GM19099 (cell line): ENCODE results near the gene MCTP2.
A peak's percentile ranks its signal among the peaks of the same experiment; 100 is the strongest.

ENCODE experiments used
- POLR2A ChIP-seq: IDR thresholded peaks from 3 replicates; pipeline ENCODE4 v1.6.1; 2011; ENCODE audit warnings: low read depth; ENCODE audit not compliant: insufficient read length; ENCODE audit errors: extremely low read depth

Gene MCTP2, protein sequence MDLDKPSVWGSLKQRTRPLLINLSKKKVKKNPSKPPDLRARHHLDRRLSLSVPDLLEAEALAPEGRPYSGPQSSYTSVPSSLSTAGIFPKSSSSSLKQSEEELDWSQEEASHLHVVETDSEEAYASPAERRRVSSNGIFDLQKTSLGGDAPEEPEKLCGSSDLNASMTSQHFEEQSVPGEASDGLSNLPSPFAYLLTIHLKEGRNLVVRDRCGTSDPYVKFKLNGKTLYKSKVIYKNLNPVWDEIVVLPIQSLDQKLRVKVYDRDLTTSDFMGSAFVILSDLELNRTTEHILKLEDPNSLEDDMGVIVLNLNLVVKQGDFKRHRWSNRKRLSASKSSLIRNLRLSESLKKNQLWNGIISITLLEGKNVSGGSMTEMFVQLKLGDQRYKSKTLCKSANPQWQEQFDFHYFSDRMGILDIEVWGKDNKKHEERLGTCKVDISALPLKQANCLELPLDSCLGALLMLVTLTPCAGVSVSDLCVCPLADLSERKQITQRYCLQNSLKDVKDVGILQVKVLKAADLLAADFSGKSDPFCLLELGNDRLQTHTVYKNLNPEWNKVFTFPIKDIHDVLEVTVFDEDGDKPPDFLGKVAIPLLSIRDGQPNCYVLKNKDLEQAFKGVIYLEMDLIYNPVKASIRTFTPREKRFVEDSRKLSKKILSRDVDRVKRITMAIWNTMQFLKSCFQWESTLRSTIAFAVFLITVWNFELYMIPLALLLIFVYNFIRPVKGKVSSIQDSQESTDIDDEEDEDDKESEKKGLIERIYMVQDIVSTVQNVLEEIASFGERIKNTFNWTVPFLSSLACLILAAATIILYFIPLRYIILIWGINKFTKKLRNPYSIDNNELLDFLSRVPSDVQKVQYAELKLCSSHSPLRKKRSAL

DNA sequence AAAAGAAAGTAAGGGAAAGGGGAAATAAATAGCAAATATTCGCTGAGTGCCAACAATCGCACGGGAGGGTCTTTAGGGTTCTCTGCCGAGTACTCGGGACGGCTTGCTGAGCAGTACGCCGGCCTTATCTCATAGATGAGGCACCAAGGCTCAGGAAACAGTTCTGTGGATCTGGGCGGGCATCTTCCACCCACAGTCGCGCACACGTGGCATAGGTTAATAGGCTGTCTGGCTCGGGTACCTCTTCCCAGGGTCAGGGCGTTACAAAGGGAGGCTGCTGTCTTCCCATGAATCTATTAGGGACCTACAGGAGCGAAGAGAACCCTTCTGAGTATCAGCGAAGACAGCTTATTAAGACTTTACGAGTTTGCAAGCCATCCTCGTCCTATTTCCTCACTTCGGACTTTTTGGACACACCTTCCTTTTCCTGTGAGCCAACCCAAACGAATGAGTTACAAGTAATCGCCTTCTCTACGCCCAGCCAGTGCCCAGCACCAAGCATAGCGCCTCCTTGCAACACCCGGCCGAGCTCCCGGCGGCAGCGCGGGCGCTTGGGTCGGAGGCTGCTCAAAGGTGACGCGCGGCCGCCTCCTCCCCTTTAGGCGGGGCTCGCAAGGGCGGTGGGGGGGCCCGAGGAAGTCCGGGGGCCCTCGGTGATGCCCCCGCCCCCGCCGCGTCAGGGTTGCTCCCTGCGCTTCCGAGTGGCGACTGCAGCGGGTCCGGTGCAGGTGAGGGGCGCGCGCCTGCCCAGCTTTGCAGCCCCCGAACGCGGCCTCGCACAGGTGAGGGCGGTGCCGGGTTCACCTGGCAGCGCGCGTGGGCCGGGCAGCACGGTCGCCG, at the start of gene MCTP2:
Gene MCTP2, plus strand, starts transcription at position 679 of the 840 bp plus-strand sequence. CDS start 66,705 bp downstream, outside the sequence.
- TF ChIP-seq POLR2A: peak; percentile 64

DNA sequence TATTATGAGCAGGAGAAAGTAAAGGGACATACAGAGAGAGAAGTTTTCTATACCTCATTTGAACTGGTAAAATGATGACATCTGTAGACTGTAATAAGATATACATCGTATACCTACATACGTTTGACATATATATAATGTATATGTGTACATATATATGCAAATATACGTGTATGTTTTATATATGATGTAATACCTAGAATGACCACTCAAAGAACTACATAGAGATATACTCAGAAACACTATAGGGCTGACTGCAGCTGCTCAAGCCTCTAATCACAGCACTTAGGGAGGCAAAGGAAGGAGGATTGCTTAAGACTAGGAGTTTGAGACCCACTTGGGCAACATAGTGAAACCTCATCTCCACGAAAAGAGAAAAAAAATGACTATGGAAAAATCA, 48.5 kb upstream of the MCTP2 start:
- TF ChIP-seq POLR2A: no peak

DNA sequence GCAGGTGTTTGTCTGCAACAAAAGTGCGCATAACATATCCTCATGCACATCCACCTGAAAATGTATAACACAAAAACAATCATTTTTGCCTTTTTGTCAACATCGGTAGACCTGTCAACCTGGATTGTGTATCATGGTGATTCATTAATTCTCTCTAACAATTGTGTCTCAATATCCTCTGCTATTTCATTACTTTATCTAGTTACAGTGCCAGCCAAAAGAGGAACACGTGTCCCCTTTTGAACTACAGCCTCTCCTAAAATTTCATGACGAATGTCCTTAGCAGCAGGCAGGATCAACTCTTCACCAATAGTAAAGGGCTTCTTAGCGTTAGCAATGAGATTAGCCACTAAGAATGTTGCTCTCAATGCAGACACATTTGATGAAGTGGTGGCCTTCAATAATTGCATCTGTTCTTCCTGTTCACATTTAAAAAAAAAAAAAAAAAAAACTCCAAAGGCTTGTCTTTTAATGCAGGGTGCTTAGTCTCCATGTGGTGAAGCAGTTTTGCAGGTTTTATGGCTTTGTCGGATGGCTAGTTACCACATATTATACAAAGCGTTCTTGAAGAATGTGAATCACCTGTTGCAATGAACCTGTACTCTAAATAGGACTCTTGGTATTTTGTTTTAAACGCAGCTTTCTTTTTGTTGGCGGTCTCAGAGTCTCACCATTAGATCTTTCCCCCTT, 45.7 kb upstream of the MCTP2 start:
- no peak for TF ChIP-seq POLR2A

DNA sequence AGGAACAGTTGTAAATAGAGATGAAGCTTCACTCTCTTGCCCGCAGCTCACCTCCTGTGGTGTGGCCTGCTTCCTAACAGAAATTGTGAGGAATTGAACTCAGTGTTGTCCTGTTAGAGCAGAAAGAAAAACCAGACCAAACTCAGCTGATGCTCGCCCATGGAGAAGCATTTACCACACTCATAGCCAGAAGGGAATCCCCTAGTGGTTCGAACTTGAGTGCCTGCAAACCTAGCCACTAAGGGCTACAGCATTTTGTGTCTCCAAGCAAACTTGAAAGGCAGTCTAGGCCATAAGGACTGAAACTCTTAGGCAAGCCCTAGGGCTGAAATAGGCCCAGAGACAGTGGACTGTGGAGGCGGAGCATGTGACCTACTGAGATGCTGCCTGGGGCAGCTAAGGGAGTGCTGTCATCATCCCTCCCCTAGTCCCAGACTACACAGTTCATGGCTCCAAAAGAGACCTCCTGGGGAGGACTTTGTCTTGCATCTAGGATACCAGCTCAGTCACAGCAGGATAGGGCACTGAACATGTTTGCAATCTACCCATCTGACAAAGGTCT, 44.5 kb upstream of the MCTP2 start:
- no peak for TF ChIP-seq POLR2A

DNA sequence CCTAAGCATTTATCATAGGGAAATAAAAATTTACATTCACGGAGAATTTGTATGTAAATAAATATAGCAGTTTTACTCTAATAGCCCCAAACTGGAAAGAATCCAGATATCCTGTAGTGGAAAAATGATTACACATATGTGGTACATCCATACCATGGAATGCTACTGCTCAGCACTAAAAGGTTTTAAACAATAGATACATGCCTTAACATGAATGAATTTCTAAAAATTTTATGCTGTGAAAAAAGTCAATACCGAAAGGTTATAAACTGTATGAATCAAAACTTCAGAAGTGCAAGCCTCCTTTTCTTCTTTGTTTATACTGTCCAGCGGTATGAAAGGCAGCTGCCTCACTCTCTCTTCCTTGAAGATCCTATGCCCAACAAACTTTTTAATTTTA, 37.5 kb upstream of the MCTP2 start:
- no peak for TF ChIP-seq POLR2A

DNA sequence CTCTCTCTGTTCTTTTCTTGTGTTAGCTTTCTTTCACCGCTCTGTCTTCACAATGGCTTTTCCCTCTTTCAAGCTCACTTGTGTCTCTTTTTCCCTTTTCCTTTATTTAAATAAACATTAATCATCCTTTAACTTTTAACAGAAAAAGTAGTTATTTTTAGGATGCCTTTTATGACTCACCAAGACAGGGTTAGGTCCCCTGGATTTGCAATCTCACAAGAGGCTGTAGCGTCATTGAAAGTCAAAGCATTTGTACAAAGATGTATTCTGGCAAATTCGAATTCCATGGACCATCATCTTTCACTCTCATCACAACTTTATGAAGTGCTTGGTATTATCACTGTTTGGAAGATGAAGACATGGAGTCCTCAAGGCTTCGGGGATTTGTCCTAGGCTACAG, 34.8 kb upstream of the MCTP2 start:
- no peak for TF ChIP-seq POLR2A

DNA sequence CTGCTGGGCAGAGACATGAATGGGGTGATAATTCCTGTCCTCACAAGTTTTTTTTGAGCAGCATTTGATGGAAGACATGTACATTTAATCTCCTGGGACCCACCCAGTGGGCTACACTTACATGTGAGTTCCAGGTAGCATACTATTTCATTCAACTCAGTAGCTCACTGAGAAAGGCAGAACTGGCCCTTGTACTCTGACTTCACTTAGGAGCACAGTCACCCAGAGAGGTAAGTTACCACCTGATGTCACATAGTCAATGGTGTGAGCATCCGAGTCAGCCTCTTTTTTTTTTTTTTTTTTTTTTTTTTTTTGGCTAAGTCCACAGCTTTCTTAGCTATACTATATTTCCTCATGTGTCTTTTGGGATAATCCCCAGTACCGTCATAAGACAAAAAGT, 32.7 kb upstream of the MCTP2 start:
- no peak for TF ChIP-seq POLR2A

DNA sequence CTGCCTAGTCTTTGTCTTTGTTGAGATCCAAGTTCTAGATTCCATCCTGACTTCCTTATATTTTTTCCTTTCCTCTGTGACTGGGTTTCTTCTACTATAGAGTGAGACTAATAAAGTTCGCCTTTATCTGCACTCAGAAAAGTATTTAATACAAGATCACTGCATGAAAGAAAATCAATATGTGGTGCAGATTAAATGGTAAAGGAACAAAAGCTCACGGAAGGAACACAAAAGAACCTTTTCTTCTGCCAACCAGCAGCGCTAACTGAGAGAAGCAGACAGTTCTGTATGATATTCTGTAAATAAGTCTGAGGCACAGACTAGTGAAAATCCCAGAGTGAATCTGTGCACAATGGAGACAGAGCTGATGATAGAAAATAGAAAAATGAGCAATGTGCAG, 31.6 kb upstream of the MCTP2 start:
- no peak for TF ChIP-seq POLR2A

DNA sequence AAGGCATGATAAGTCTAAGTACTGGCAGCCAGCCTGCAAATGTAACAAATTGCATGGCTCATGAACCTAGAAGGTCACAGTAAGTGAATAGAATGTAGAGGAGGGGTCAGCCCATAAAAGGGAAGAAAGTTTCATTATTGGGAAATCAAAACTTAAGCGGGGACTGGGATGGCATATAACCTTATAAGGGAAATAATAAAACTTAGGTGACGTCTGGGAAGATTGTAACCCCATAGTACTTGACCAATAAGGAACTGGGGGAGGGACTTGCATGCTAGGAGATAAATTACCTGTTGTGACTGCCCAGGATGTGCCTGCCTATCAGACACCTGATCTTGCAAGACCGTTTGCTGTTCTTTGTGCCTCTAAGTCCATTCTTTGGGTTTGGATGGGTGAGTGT, 28.1 kb upstream of the MCTP2 start:
- no peak for TF ChIP-seq POLR2A

DNA sequence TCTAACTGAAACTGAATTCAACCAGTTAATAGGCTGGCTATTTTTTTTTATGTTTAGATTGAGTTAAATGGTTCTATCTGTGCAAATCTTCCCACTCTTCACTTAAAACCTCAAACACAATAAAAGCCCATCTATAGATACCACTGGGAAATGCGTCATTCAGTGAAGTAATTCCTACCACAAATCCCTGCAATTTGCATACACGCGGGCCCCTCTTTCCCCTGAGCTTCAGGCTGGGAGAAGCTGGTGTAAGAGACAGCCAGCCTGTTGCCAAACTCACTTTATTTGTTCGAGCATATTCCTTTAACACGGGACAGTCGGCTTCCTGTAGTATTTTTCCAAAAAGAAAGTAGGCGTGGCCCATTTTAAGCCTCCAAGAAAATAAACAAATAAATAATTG, 26.0 kb upstream of the MCTP2 start:
- TF ChIP-seq POLR2A: no peak

DNA sequence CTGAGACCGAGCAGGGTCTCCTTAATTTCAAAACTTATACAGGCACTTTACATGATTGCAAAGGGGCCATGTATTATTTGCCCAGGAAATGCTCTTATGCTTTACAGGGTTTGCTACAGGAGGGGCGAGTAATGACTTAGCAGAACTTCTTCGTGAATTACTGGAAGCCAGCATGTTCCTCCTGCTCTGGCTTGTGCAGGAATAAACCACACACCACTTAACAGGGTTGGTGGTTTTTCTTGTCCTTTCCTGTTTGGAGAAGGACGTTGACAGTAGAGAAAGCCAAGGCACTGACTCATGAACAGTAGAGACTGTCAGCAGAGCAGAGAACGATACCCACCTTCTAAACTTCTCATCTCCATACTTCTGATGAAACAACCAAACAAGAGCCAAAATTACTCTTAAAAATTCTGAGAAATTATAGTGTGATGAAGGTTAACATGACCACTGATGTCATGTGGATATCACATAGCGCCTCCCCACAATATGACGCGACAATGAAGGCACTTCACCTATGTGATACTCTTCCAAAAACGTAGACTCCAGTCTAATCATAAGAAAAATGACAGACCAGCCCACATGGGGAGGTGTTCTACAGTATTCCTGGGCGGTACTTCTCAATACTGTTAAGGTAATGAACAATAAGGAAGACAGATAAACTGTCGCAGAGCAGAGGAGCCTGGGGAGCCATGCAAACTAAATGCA, 24.7 kb upstream of the MCTP2 start:
- TF ChIP-seq POLR2A: no peak

DNA sequence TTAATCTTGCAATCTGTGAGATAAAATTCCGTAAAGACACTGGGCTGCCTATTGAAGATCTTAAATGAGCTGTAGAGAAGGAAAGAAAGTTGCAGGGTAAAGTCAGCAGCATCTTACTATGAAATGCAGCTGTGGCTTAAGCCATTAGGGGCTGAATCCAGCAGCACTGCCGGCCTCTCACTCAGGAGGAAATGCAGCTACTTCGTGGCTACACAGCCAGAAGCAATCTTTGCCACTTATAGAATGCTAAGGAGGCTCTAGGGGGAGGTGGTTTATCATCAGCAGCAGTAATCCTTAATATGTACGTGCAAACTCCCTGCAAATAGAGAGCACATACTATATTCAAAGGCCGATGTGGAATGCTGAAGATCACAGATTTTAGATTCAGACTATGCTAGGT, 19.1 kb upstream of the MCTP2 start:
- no peak for TF ChIP-seq POLR2A

DNA sequence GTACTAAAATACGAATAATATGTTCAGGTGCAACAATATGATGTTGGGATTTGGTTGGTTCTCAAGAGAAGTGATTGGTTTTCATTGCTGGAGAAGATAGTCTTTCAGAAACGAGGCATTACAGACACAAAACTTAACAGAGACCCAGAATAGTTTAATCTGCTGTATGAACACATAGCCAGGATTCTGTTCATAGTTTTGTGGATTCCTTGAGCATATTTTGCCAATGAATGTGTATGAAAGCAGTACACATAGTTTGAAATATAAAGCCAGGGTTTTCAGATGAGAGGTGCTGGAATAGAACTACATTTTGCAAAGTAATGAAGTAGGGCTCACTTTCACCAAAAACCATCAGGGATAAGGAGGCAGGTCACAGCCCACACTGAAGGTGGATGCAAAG, 5.7 kb upstream of the MCTP2 start:
- TF ChIP-seq POLR2A: no peak

DNA sequence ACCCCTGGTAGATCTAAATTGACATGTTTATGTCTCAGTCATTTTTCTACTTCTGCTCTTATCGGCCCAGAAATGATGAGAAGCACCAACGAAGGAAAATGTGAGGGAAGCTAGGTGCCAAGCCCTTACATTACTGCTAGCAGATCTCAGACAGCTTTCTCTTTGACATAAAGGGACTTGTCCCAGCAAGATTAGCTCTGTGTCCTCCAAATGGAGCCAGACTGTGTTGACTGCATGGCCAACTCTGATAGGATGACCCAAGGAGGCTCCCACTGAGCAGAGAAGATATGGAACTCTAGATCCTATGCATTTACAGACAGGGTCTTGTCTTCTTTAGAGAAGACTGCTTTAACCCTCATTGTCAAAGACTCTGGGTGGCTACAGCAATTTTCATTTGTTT, 2.8 kb upstream of the MCTP2 start:
- no peak for TF ChIP-seq POLR2A
